GM12878 (cell line): ENCODE results near the gene AP1G2. TPM values are rescaled to one million over a fixed set of nuclear protein-coding genes. Genes with fewer than 3 reads are reported as not detected.

Source experiments
- ATAC-seq: fragments of 200-7000 bp; cut with Tn5 transposase; 3 replicates; pipeline ENCODE4 v1.9.1; 2020; ENCODE audit warnings: mild to moderate bottlenecking, moderate library complexity
- BruUV-seq: library from RNA; stranded (reverse); fragments of 400-500 nt; replicated peaks from 2 replicates; lab custom pipeline; 2021; lab: Mats Ljungman, UMichigan
- CTCF ChIA-PET: fragments of 300-600 bp; sonication (Branson Sonifier 250); formaldehyde crosslinking; extraction: SDS; loops from one replicate; lab custom pipeline; 2021; ENCODE audit warnings: inconsistent platforms; lab: Yijun Ruan, JAX
- POLR2A ChIA-PET: fragments of 350-600 bp; formaldehyde crosslinking; extraction: SDS; loops from one replicate; lab custom pipeline; 2021; ENCODE audit warnings: inconsistent platforms; lab: Charles Lee
- RAD21 ChIA-PET: fragments of 300-600 bp; sonication (Branson Sonifier 250); formaldehyde crosslinking; loops from one replicate; lab custom pipeline; 2023; ENCODE audit warnings: antibody characterized with exemption; ENCODE audit not compliant: unreplicated experiment; lab: Charles Lee
- SMC1A ChIA-PET: fragments of 300-600 bp; sonication (Branson Sonifier 250); formaldehyde crosslinking; loops from one replicate; lab custom pipeline; 2023; ENCODE audit not compliant: unreplicated experiment, uncharacterized antibody; lab: Charles Lee
- DNase-seq: peaks from one replicate; pipeline ENCODE4 v3.0.0-alpha.2; 2011; ENCODE audit warnings: low read depth, low spot score
- FAIRE-seq: peaks from 3 replicates; lab custom pipeline; 2011; peaks lifted over from hg19 to GRCh38; lab: Jason Lieb, UNC
- H2AFZ ChIP-seq: 2 replicates; pipeline ENCODE4 v1.6.0; 2011; ENCODE audit warnings: low read depth, low read length, control low read depth; ENCODE audit not compliant: control insufficient read depth
- H3K27ac ChIP-seq: 2 replicates; pipeline ENCODE4 v1.5.1; 2011; ENCODE audit warnings: control low read depth; ENCODE audit not compliant: control insufficient read depth, insufficient read depth
- H3K27me3 ChIP-seq, 2 experiments: replicated peaks in 1 of 2; 2 replicates each; pipeline versions ENCODE4 v1.6.0 to v1.6.1; 2011; ENCODE audit warnings: low read length in 1 of 2; ENCODE audit not compliant: control insufficient read depth in 2 of 2, insufficient read depth in 2 of 2
- H3K36me3 ChIP-seq, 2 experiments: 2 replicates each; pipeline ENCODE4 v1.5.1; 2011; ENCODE audit warnings: low read length in 1 of 2; ENCODE audit not compliant: control insufficient read depth in 2 of 2, insufficient read depth in 2 of 2
- H3K4me1 ChIP-seq: 2 replicates; pipeline ENCODE4 v1.6.1; 2011; ENCODE audit warnings: mild to moderate bottlenecking, low read length, moderate library complexity, mixed read lengths; ENCODE audit not compliant: control insufficient read depth, insufficient read depth
- H3K4me2 ChIP-seq: 2 replicates; pipeline ENCODE4 v1.6.0; 2011; ENCODE audit warnings: control low read depth; ENCODE audit not compliant: control insufficient read depth, insufficient read depth
- H3K4me3 ChIP-seq: fragments of 200-600 bp; sonication (generic); 2 replicates; pipeline ENCODE4 v1.5.1; 2016
- H3K79me2 ChIP-seq: 2 replicates; pipeline ENCODE4 v1.6.0; 2011; ENCODE audit warnings: low read length; ENCODE audit not compliant: control insufficient read depth, insufficient read depth
- H3K9ac ChIP-seq: 2 replicates; pipeline ENCODE4 v1.8.0; 2011; ENCODE audit warnings: low read length, control low read depth, mixed read lengths; ENCODE audit not compliant: control insufficient read depth, insufficient read depth
- H3K9me3 ChIP-seq: replicated peaks from 3 replicates; pipeline ENCODE4 v1.5.1; 2011; ENCODE audit warnings: mild to moderate bottlenecking, low read length; ENCODE audit not compliant: control insufficient read depth, insufficient read depth
- H4K20me1 ChIP-seq: 2 replicates; pipeline ENCODE4 v1.6.0; 2011; ENCODE audit not compliant: control insufficient read depth, insufficient read depth
- WGBS: methylation state at CpG from one replicate; pipeline ENCODE4 v1.1.6; 2016; ENCODE audit warnings: low lambda C conversion rate; ENCODE audit not compliant: insufficient replicate concordance, insufficient coverage; ENCODE audit errors: missing lambda C conversion rate; 5-methylcytosine and 5-hydroxymethylcytosine counted together
- in situ Hi-C: fragments of 300-500 bp; cut with MboI; formaldehyde crosslinking; loops from 9 replicates; pipeline ENCODE4 v1.14.3; 2018; ENCODE audit warnings: mixed read lengths
- intact Hi-C: fragments of 100-400 bp; cut with micrococcal nuclease; formaldehyde crosslinking; loops from one replicate; pipeline ENCODE4 v1.14.2; 2022; ENCODE audit not compliant: unreplicated experiment
- polyA plus RNA-seq, 11 experiments: library from polyadenylated mRNA; depleted of rRNA in 4 of 11; unstranded in 6 of 11; stranded (reverse) in 5 of 11; fragments of >200 nt; fragmentation: Nextera tagmentation in 4 of 11; fragmentation: Illumina TruSeq in 1 of 11; extraction: Ambion mirVana in 4 of 11; extraction: Trizol in 1 of 11; gene quantifications; 1 replicate in 1 of 11; 2 replicates in 10 of 11; pipeline versions ENCODE4 v1.2.1 to v1.2.3, GENCODE V29; 2011 to 2016; ENCODE audit warnings: inconsistent platforms in 2 of 11, missing spikeins in 2 of 11, low read depth in 1 of 11
- total RNA-seq, 4 experiments: library from RNA; depleted of rRNA in 3 of 4; stranded (reverse); fragments of >200 nt in 3 of 4; fragmentation: Illumina TruSeq in 1 of 4; extraction: Trizol in 1 of 4; gene quantifications; 2 replicates each; pipeline versions ENCODE4 v1.2.1 to v1.2.3, GENCODE V29; 2013 to 2021
- TF ChIP-seq, protein P1 (sequence below): fragments of 450-650 bp; IDR thresholded peaks from 2 replicates; pipeline ENCODE4 v1.6.1; 2017; ENCODE audit warnings: antibody characterized with exemption, mild to moderate bottlenecking, moderate library complexity

Gene AP1G2
- total and polyA plus RNA-seq, 10 of the 15 experiments (the other 5 are each of a cell fraction or from before 2014, with no cell fraction given), result 41.5 to 146 (median 103) TPM

DNA sequence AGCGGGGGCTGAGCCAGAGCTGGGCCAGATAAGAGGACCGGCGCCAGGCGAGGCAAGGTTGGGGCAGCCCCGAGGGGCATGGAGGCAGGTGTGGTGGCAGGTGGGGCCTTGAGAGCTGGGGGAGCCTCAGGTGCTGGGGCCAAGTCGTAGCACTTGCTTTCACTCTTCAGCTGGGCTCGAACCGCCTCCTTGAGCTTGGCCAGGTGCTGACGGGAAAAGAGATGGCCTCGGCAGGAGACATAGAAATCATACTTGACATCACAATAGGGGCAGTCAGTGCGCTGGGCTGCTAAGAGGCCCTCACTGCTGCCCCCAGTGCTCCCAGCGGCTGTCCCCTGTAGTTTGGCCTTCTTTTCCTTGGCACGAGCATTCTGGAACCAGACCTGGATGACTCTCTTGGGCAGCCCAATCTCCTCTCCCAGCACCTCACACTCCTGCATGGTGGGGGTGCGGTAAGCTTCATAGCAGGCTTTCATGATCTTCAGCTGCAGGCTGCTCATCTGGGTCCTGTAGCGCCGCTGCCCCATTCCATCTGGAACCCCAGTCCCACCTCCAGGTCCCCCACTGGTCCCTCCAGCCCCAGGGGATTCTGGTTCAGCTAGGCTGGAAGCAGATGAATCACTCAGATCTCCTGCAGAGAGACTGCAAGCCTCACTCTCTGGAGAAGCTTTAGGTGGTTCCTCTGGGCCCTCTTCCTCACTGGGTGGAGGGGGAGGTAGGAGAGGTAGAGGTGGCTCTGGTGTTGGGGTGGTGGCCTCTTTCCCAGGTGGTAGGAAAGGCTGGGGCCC lies 44.2 kb downstream of the AP1G2 start:
- Histone ChIP-seq H3K9ac (no peak overlapping the region), H3K9me3 (no peaks in the 10 kb centered on the region), H3K27me3 (no peaks in the 10 kb centered on the region), H3K36me3 (no peaks in the 10 kb centered on the region), H3K27ac (no peak overlapping the region), H2AFZ (no peak overlapping the region), H3K79me2 (no peaks in the 10 kb centered on the region), H3K4me3 (no peak overlapping the region), H3K4me1 (no peaks in the 10 kb centered on the region), H3K4me2 (no peak overlapping the region), H4K20me1 (no peaks in the 10 kb centered on the region)
- RAD21 ChIA-PET, result no interaction called here
- TF ChIP-seq, protein P1, sequence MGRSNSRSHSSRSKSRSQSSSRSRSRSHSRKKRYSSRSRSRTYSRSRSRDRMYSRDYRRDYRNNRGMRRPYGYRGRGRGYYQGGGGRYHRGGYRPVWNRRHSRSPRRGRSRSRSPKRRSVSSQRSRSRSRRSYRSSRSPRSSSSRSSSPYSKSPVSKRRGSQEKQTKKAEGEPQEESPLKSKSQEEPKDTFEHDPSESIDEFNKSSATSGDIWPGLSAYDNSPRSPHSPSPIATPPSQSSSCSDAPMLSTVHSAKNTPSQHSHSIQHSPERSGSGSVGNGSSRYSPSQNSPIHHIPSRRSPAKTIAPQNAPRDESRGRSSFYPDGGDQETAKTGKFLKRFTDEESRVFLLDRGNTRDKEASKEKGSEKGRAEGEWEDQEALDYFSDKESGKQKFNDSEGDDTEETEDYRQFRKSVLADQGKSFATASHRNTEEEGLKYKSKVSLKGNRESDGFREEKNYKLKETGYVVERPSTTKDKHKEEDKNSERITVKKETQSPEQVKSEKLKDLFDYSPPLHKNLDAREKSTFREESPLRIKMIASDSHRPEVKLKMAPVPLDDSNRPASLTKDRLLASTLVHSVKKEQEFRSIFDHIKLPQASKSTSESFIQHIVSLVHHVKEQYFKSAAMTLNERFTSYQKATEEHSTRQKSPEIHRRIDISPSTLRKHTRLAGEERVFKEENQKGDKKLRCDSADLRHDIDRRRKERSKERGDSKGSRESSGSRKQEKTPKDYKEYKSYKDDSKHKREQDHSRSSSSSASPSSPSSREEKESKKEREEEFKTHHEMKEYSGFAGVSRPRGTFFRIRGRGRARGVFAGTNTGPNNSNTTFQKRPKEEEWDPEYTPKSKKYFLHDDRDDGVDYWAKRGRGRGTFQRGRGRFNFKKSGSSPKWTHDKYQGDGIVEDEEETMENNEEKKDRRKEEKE, result no peak
- 74% methylated on average over 16 of the region's 16 CpGs for WGBS
- CTCF ChIA-PET, result interaction anchor here (0.5 to 1.5 kb wide), 3 partner anchors 16 to 35 kb away, joined by 3 read pairs; no protein-coding TSS in a partner anchor
- DNase-seq (no peak), FAIRE-seq (no peak), ATAC-seq (no peak)
- POLR2A ChIA-PET, result no interaction called here
- in situ Hi-C loops (no loop called here), intact Hi-C loops (no loop called here)
- SMC1A ChIA-PET, result interaction anchor here (1.3 kb wide), 1 partner anchor 34 kb away, joined by 3 read pairs; no protein-coding TSS in a partner anchor
- BruUV-seq, result no TSS peak
